Lung (tissue), 12 donors: ENCODE measurements around the gene DPF1. TPM values are rescaled to one million over a fixed set of nuclear protein-coding genes. Genes with fewer than 3 reads are reported as not detected.
A peak's percentile ranks its signal among the peaks of the same experiment; 100 is the strongest.
"Not testable (repeated sequence)": the region's sequence is repeated elsewhere in the genome, so short reads cannot be mapped to it uniquely, and the experiment has no call there.

ENCODE experiments used
- ATAC-seq: fragments of 200-7000 bp; cut with Tn5 transposase; one replicate; pipeline ENCODE4 v1.9.1; 2020; ENCODE audit warnings: moderate number of reproducible peaks; ENCODE audit not compliant: insufficient read depth, low FRiP score
- DNase-seq, 3 donors: peaks; one replicate each; pipeline ENCODE4 v3.0.0-alpha.2; 2013 to 2017
- H3K27ac ChIP-seq, 2 donors: one replicate each; pipeline ENCODE4 v1.5.1; 2013; ENCODE audit warnings: mild to moderate bottlenecking in 2 of 2, moderate library complexity in 2 of 2, control low read depth in 1 of 2, inconsistent platforms in 1 of 2, low read depth in 1 of 2, low read length in 1 of 2
- H3K27me3 ChIP-seq, 3 donors: one replicate each; pipeline ENCODE4 v1.5.1; 2013; ENCODE audit warnings: low read length in 2 of 3; ENCODE audit not compliant: control insufficient read depth in 3 of 3, insufficient read depth in 3 of 3
- H3K36me3 ChIP-seq, 4 donors: one replicate each; pipeline ENCODE4 v1.5.1; 2013; ENCODE audit warnings: low read length in 4 of 4, mild to moderate bottlenecking in 1 of 4, moderate library complexity in 1 of 4; ENCODE audit not compliant: control insufficient read depth in 4 of 4, insufficient read depth in 4 of 4
- H3K4me1 ChIP-seq, 5 donors: one replicate each; pipeline ENCODE4 v1.5.1; 2013; ENCODE audit warnings: low read length in 5 of 5, mild to moderate bottlenecking in 2 of 5, moderate library complexity in 1 of 5; ENCODE audit not compliant: control insufficient read depth in 5 of 5, insufficient read depth in 5 of 5
- H3K4me3 ChIP-seq: one replicate; pipeline ENCODE4 v1.5.1; 2013; ENCODE audit warnings: mild to moderate bottlenecking, control low read depth, moderate library complexity
- H3K9ac ChIP-seq, 2 donors: one replicate each; pipeline ENCODE4 v1.5.1; 2013; ENCODE audit warnings: low read length in 2 of 2, control low read depth in 1 of 2; ENCODE audit not compliant: insufficient read depth in 1 of 2
- H3K9me3 ChIP-seq, 4 donors: one replicate each; pipeline ENCODE4 v1.5.1; 2013; ENCODE audit warnings: low read length in 3 of 4, mild to moderate bottlenecking in 1 of 4, moderate library complexity in 1 of 4; ENCODE audit not compliant: control insufficient read depth in 4 of 4, insufficient read depth in 3 of 4
- CTCF ChIP-seq: IDR thresholded peaks from 2 replicates; pipeline ENCODE4 v1.5.1; 2012; ENCODE audit warnings: mild to moderate bottlenecking; ENCODE audit errors: control extremely low read depth, extremely low read depth
- WGBS, 2 donors: extraction: QIAGEN DNeasy Blood & Tissue Kit; methylation state at CpG; one replicate each; pipeline ENCODE4 v1.1.7; 2013; 5-methylcytosine and 5-hydroxymethylcytosine counted together
- polyA plus RNA-seq, 2 donors: library from polyadenylated mRNA; stranded (reverse); fragments of 200-250 nt; gene quantifications; one replicate each; pipeline ENCODE4 v1.2.1, GENCODE V29; 2013
- total RNA-seq, 2 donors: library from RNA; depleted of rRNA in 1 of 2; stranded (reverse); fragments of >200 nt in 1 of 2; gene quantifications; one replicate each; pipeline ENCODE4 v1.2.1, GENCODE V29; 2014 to 2021
- donor health status: control.
- donor health status: control.
- donor health status: Bipolar disorder and iron deficiency.
- donor health status: healthy.
- donor health status: DM: yes; HTN: yes; CAD: no.

The DPF1 gene
- total and polyA plus RNA-seq, 4 donors: 1.3 to 1.7 (median 1.4) TPM; not detected in 1

- no peak overlapping the region for H3K9ac ChIP-seq
- ATAC-seq (no peak), DNase-seq (no peak)
- H3K9me3 ChIP-seq: no peaks in the 10 kb centered on the region
- H3K4me1 ChIP-seq: no peaks in the 10 kb centered on the region
- no peak overlapping the region for H3K4me3 ChIP-seq
- H3K27me3 ChIP-seq: peaks cover 0 to 9% (median under 1%) of the 10 kb centered on the region in 3 donors
- WGBS, 2 donors: 88 to 92% methylated on average over 4 of the region's 4 CpGs
- no peaks in the 10 kb centered on the region for H3K36me3 ChIP-seq
- no peak overlapping the region for H3K27ac ChIP-seq
- TF ChIP-seq CTCF: no peak
Measured at GRCh38 chr19:38234615-38235014, 10.6 kb upstream of the DPF1 start.

GRCh38 chr19:38233740-38234251 lies 9.8 kb upstream of the DPF1 start:
- Histone ChIP-seq H3K4me1 (peaks cover 0 to 4% (median 2%) of the 10 kb centered on the region in 5 donors), H3K9ac (no peak overlapping the region), H3K4me3 (no peak overlapping the region), H3K27me3 (peaks cover 0 to 9% (median 4%) of the 10 kb centered on the region in 3 donors), H3K27ac (no peak overlapping the region), H3K9me3 (no peaks in the 10 kb centered on the region), H3K36me3 (no peaks in the 10 kb centered on the region)
- ATAC-seq (peak; percentile 73), DNase-seq (peak; percentile 71 to 80 (median 78))
- 26 to 27% methylated on average over 6 to 7 of the region's 7 CpGs for WGBS, 2 donors
- TF ChIP-seq CTCF: peak; percentile 62

- Histone ChIP-seq H3K9me3 (no peaks in the 10 kb centered on the region), H3K4me1 (peaks cover 0 to 7% (median 4%) of the 10 kb centered on the region in 5 donors), H3K9ac (no peak overlapping the region), H3K27me3 (peaks cover 0 to 19% (median 4%) of the 10 kb centered on the region in 3 donors), H3K4me3 (no peak overlapping the region), H3K27ac (no peak overlapping the region), H3K36me3 (no peaks in the 10 kb centered on the region)
- DNase-seq: no peak
- no peak for TF ChIP-seq CTCF
- 88% methylated on average over 7 of the region's 7 CpGs for WGBS, 2 donors
- no peak for ATAC-seq
Measured at GRCh38 chr19:38231918-38232317, 7.9 kb upstream of the DPF1 start.

GRCh38 chr19:38230506-38231133 lies 6.6 kb upstream of the DPF1 start:
- not testable (repeated sequence) for H3K27ac ChIP-seq, ATAC-seq, H3K36me3 ChIP-seq, H3K4me1 ChIP-seq, DNase-seq, H3K9me3 ChIP-seq, H3K9ac ChIP-seq, H3K4me3 ChIP-seq
- 62 to 80% methylated on average over 3 of the region's 3 CpGs for WGBS, 2 donors
- H3K27me3 ChIP-seq: peaks cover 0 to 19% (median 4%) of the 10 kb centered on the region in 3 donors
